Heart left ventricle (tissue), 16 donors: Measurements from ENCODE around the gene DMD. TPM values are rescaled to one million over a fixed set of nuclear protein-coding genes. Genes with fewer than 3 reads are reported as not detected.
A peak's percentile ranks its signal among the peaks of the same experiment; 100 is the strongest.

Source experiments
- ATAC-seq, 4 donors: fragments of 200-7000 bp; cut with Tn5 transposase; one replicate each; pipeline ENCODE4 v1.9.1; 2020 to 2022; ENCODE audit warnings: moderate library complexity in 4 of 4, mild to moderate bottlenecking in 3 of 4, moderate number of reproducible peaks in 1 of 4
- DNase-seq, 5 donors: peaks; one replicate each; pipeline ENCODE4 v3.0.0-alpha.2; 2020
- H3K27ac ChIP-seq, 12 donors: fragments of 200-600 bp; sonication (generic) in 4 of 12; one replicate each; pipeline versions ENCODE4 v1.5.0 to v1.8.0; 2016 to 2022; ENCODE audit warnings: mild to moderate bottlenecking in 2 of 12
- H3K27me3 ChIP-seq, 9 donors: fragments of 200-600 bp; sonication (generic) in 2 of 9; one replicate each; pipeline versions ENCODE4 v1.5.1 to v1.8.0; 2016 to 2022; ENCODE audit warnings: mild to moderate bottlenecking in 3 of 9
- H3K36me3 ChIP-seq, 9 donors: fragments of 200-600 bp; sonication (generic) in 2 of 9; one replicate each; pipeline versions ENCODE4 v1.5.0 to v1.8.0; 2018 to 2022; ENCODE audit warnings: mild to moderate bottlenecking in 2 of 9
- H3K4me1 ChIP-seq, 12 donors: fragments of 200-600 bp; sonication (generic) in 4 of 12; one replicate each; pipeline versions ENCODE4 v1.5.0 to v1.8.0; 2016 to 2022; ENCODE audit warnings: mild to moderate bottlenecking in 3 of 12
- H3K4me3 ChIP-seq, 12 donors: fragments of 200-600 bp; sonication (generic) in 4 of 12; one replicate each; pipeline versions ENCODE4 v1.5.0 to v1.8.0; 2017 to 2022; ENCODE audit warnings: mild to moderate bottlenecking in 9 of 12, moderate library complexity in 4 of 12
- H3K9me3 ChIP-seq, 12 donors: fragments of 200-600 bp; sonication (generic) in 4 of 12; one replicate each; pipeline versions ENCODE4 v1.5.0 to v1.8.0; 2016 to 2022; ENCODE audit warnings: mild to moderate bottlenecking in 1 of 12
- CTCF ChIP-seq, 12 donors: fragments of 200-600 bp; sonication (generic) in 4 of 12; IDR thresholded peaks; one replicate each; pipeline versions ENCODE4 v1.5.0 to v1.8.0; 2018 to 2022; ENCODE audit warnings: antibody characterized with exemption in 12 of 12, mild to moderate bottlenecking in 5 of 12
- POLR2A ChIP-seq, 2 donors: fragments of 450-650 bp; IDR thresholded peaks; one replicate each; pipeline ENCODE4 v1.6.1; 2017; ENCODE audit warnings: antibody characterized with exemption in 2 of 2, mild to moderate bottlenecking in 2 of 2, moderate library complexity in 2 of 2
- WGBS, 4 donors: extraction: QIAGEN DNeasy Blood & Tissue Kit in 2 of 4; methylation state at CpG; one replicate each; pipeline versions ENCODE4 v1.1.5 to v1.1.7; 2013 to 2018; 5-methylcytosine and 5-hydroxymethylcytosine counted together
- intact Hi-C, 10 donors: fragments of 100-400 bp; cut with DNase I; formaldehyde crosslinking; loops; one replicate each; pipeline versions ENCODE4 v1.11.1 to v1.14.2; 2022
- polyA plus RNA-seq, 2 donors: library from polyadenylated mRNA; stranded (reverse); fragments of 200-250 nt; gene quantifications; one replicate each; pipeline ENCODE4 v1.2.3, GENCODE V29; 2013
- total RNA-seq, 9 donors: library from RNA; depleted of rRNA in 2 of 9; stranded (reverse); fragments of >200 nt in 2 of 9; fragmentation: NEBNext Ultra II Directional in 3 of 9; extraction: Animal tissue kit (Norgen Biotek cat#: 25700) in 3 of 9; gene quantifications; one replicate each; pipeline versions ENCODE4 v1.1.0 to v1.2.4, GENCODE V29; 2016 to 2023
- donor health status: ischemic (EF 13 %, LVEDD 7.1; RV severe dilation, severe dysfunction).
- donor health status: healthy with polysubstance abuse.
- donor health status: DM: no; HTN: yes; CAD: no.
- donor health status: DM: no; HTN: no; CAD: no.
- donor health status: ischemic (EF 25% LVEDD 6.9; RV normal size, moderate dysfunction).
- donor health status: ischemic (EF 25% LVEDD 5.7; RV mildly dilated, moderate dysfunction).
- donor health status: healthy.
- donor health status: DM: yes; HTN: yes; CAD: no.
- donor health status: ischemic (EF 35%, LVEDD 5.7; RV mildly dilated, moderate dysfunction).
- donor health status: nonischemic (EF 11% LVEDD 7.7; RV severe dilation, severe dysfunction).
- donor health status: DM: yes; HTN: yes; CAD: no.
- donor health status: PGD.
- donor health status: ischemic (EF 29% LVEDD 5.4; RV normal size, mild dysfunction).
- donor health status: nonischemic (EF 23%, LVEDD 6.1; RV moderate dilation, normal function).

Gene DMD
- total and polyA plus RNA-seq, 11 donors, result 34.7 to 236 (median 162) TPM

GRCh38 chrX:31847773-31848172 is 1363.6 kb downstream of the DMD start:
- Histone ChIP-seq H3K4me3 (no peak overlapping the region), H3K36me3 (no peaks in the 10 kb centered on the region), H3K27ac (no peak overlapping the region), H3K27me3 (no peaks in the 10 kb centered on the region), H3K9me3 (no peaks in the 10 kb centered on the region), H3K4me1 (no peaks in the 10 kb centered on the region)
- 41 to 65% (median 57%) methylated on average over 2 of the region's 2 CpGs for WGBS, 4 donors
- intact Hi-C loops, result no loop called here
- ATAC-seq, result no peak
- DNase-seq, result no peak
- no peak for TF ChIP-seq POLR2A (IDR thresholded peaks at IDR 0.05)
- no peak for TF ChIP-seq CTCF (IDR thresholded peaks at IDR 0.05)

- Histone ChIP-seq H3K9me3 (no peaks in the 10 kb centered on the region), H3K27me3 (no peaks in the 10 kb centered on the region), H3K4me3 (no peak overlapping the region), H3K36me3 (no peaks in the 10 kb centered on the region), H3K4me1 (no peaks in the 10 kb centered on the region), H3K27ac (no peak overlapping the region)
- 40 to 54% (median 53%) methylated on average over 1 of the region's 1 CpG for WGBS, 4 donors
- ATAC-seq (peak in 3 of 4 donors; percentile 53 to 78 (median 73)), DNase-seq (no peak)
- intact Hi-C loops, result no loop called here
- no peak for TF ChIP-seq POLR2A (IDR thresholded peaks at IDR 0.05)
- no peak for TF ChIP-seq CTCF (IDR thresholded peaks at IDR 0.05)
These were observed 1366.3 kb downstream of the DMD start for GRCh38 chrX:31845003-31845402.

GRCh38 chrX:31838617-31839016 is 1372.7 kb downstream of the DMD start:
- Histone ChIP-seq H3K27me3 (no peaks in the 10 kb centered on the region), H3K27ac (no peak overlapping the region), H3K4me3 (no peak overlapping the region), H3K36me3 (no peaks in the 10 kb centered on the region), H3K4me1 (no peaks in the 10 kb centered on the region), H3K9me3 (no peaks in the 10 kb centered on the region)
- ATAC-seq (no peak), DNase-seq (no peak)
- intact Hi-C loops, result no loop called here
- WGBS, 4 donors, result 44 to 75% (median 58%) methylated on average over 4 of the region's 4 CpGs
- TF ChIP-seq POLR2A (IDR thresholded peaks at IDR 0.05), result no peak

GRCh38 chrX:31837445-31838049 is 1373.8 kb downstream of the DMD start:
- ATAC-seq (no peak), DNase-seq (no peak)
- WGBS, 4 donors, result 48 to 61% (median 54%) methylated on average over 6 of the region's 6 CpGs
- Histone ChIP-seq H3K9me3 (no peaks in the 10 kb centered on the region), H3K36me3 (no peaks in the 10 kb centered on the region), H3K4me3 (no peak overlapping the region), H3K27me3 (no peaks in the 10 kb centered on the region), H3K27ac (no peak overlapping the region), H3K4me1 (no peaks in the 10 kb centered on the region)
- intact Hi-C loops, result no loop called here
- TF ChIP-seq CTCF (IDR thresholded peaks at IDR 0.05) (no peak), POLR2A (IDR thresholded peaks at IDR 0.05) (no peak)

GRCh38 chrX:31836479-31836878 is 1374.9 kb downstream of the DMD start:
- intact Hi-C loops, result no loop called here
- 47 to 61% (median 57%) methylated on average over 3 of the region's 3 CpGs for WGBS, 4 donors
- ATAC-seq, result peak in 2 of 4 donors; percentile 45 to 53

More at GRCh38 chrX:31836479-31836878, 1374.9 kb downstream of the DMD start:
- Histone ChIP-seq H3K27me3 (no peaks in the 10 kb centered on the region), H3K4me3 (no peak overlapping the region), H3K27ac (no peak overlapping the region), H3K4me1 (no peaks in the 10 kb centered on the region), H3K36me3 (no peaks in the 10 kb centered on the region), H3K9me3 (no peaks in the 10 kb centered on the region)
- TF ChIP-seq CTCF (IDR thresholded peaks at IDR 0.05), result no peak
- TF ChIP-seq POLR2A (IDR thresholded peaks at IDR 0.05), result no peak
- DNase-seq, result no peak
